ENCODE measurements around the gene GOLGA1. TPM values are rescaled to one million over a fixed set of nuclear protein-coding genes. Genes with fewer than 3 reads are reported as not detected.

The GOLGA1 gene
- total and polyA plus RNA-seq, 3 donors from 2014 or later, result 36.1 to 54.2 (median 36.7) TPM

DNA sequence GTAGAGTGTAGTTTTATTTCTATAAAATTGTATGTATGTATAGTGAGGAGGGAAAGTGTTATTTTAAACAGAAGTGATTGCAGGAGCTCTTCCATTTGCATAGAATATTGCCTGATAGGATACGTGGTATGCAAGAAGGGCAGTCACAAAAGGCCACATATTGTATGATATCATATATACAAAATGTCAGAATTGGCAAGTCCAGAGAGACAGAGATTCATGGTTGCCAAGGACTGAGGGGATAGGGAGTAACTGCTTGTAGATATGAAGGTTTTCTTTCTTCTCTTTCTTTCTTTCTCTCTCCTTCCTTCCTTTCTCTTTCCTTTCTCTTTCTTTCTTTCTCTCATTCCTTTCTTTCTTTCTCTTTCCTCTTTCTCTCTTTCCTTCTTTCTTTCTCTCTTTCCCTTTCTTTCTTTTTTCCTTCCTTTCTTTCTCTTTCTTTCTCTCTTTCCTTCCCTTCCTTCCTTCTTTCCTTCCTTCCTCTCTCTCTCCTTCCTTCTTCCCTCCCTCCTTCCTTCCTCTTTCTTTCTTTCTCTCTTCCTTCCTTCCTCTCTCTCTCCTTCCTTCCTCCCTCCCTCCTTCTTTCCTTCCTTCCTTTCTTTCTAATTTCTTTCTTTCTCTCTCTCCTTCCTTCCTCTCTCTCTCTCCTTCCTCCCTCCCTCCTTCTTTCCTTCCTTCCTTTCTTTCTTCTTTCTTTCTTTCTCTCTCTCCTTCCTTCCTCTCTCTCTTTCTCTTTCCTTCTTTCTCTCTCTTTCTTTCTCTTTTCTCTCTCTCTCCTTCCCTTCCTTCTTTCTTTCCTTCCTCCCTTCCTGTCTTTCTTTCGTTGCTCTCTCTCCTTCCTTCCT, 112.2 kb downstream of the GOLGA1 start:
- WGBS, 2 donors, result 49 to 63% methylated on average over 2 of the region's 2 CpGs
- H3K27me3 ChIP-seq, result no peaks in the 10 kb centered on the region
- no peak overlapping the region for H3K4me3 ChIP-seq
- no peak overlapping the region for H3K27ac ChIP-seq
- H3K4me1 ChIP-seq, result peaks cover 17% of the 10 kb centered on the region
- intact Hi-C loops (cut with DNase I; ENCODE audit: low total_unique reads), result no loop called here
- DNase-seq, result no peak
- no peaks in the 10 kb centered on the region for H3K36me3 ChIP-seq (ENCODE audit: low read depth, missing control alignments)
- no peaks in the 10 kb centered on the region for H3K9me3 ChIP-seq
- TF ChIP-seq, protein P1, sequence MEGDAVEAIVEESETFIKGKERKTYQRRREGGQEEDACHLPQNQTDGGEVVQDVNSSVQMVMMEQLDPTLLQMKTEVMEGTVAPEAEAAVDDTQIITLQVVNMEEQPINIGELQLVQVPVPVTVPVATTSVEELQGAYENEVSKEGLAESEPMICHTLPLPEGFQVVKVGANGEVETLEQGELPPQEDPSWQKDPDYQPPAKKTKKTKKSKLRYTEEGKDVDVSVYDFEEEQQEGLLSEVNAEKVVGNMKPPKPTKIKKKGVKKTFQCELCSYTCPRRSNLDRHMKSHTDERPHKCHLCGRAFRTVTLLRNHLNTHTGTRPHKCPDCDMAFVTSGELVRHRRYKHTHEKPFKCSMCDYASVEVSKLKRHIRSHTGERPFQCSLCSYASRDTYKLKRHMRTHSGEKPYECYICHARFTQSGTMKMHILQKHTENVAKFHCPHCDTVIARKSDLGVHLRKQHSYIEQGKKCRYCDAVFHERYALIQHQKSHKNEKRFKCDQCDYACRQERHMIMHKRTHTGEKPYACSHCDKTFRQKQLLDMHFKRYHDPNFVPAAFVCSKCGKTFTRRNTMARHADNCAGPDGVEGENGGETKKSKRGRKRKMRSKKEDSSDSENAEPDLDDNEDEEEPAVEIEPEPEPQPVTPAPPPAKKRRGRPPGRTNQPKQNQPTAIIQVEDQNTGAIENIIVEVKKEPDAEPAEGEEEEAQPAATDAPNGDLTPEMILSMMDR (IDR thresholded peaks at IDR 0.05), result no peak
- no peak for TF ChIP-seq POLR2A (IDR thresholded peaks at IDR 0.05)

Small RNAs within 50 kb of the gene (small RNA-seq; reads per million reads assigned to genes)
- gene RNU4-82P, result 0 reads per million in 2 donors

Other genes starting within 250 kb of the GOLGA1 start
- 100 to 1,000 TPM in 1 of 2 donors, 10 to 100 TPM in 1; 92.1 to 100 TPM for gene NR6A1, start 169.8 kb downstream of the GOLGA1 start, total RNA-seq
- gene NR6A1, start 169.8 kb downstream of the GOLGA1 start, polyA plus RNA-seq (ENCODE audit: insufficient read depth, low read depth, low replicate concordance), result 54.6 TPM
- 1 to 10 TPM; 2.6 to 5.2 TPM for gene OLFML2A, start 163.9 kb downstream of the GOLGA1 start, total RNA-seq
- gene OLFML2A, start 163.9 kb downstream of the GOLGA1 start, polyA plus RNA-seq (ENCODE audit: insufficient read depth, low read depth, low replicate concordance), result 4.0 TPM
- gene WDR38, start 87.6 kb downstream of the GOLGA1 start, total RNA-seq, result 1 to 10 TPM; 3.2 to 7.6 TPM
- gene WDR38, start 87.6 kb downstream of the GOLGA1 start, polyA plus RNA-seq (ENCODE audit: insufficient read depth, low read depth, low replicate concordance), result 11.8 TPM
- gene RPL35, start 79.1 kb downstream of the GOLGA1 start, total RNA-seq, result 1,000 to 10,000 TPM in 1 of 2 donors, 100 to 1,000 TPM in 1; 902 to 1,286 TPM
- gene RPL35, start 79.1 kb downstream of the GOLGA1 start, polyA plus RNA-seq (ENCODE audit: insufficient read depth, low read depth, low replicate concordance), result 1,119 TPM
- 10 to 100 TPM; 64.7 to 75.4 TPM for gene ARPC5L, start 79.0 kb downstream of the GOLGA1 start, total RNA-seq
- 111 TPM for gene ARPC5L, start 79.0 kb downstream of the GOLGA1 start, polyA plus RNA-seq (ENCODE audit: insufficient read depth, low read depth, low replicate concordance)
- 10 to 100 TPM; 12.8 to 14.5 TPM for gene SCAI, start 202.4 kb upstream of the GOLGA1 start, total RNA-seq
- 4.7 TPM for gene SCAI, start 202.4 kb upstream of the GOLGA1 start, polyA plus RNA-seq (ENCODE audit: insufficient read depth, low read depth, low replicate concordance)
- gene PPP6C, start 248.7 kb upstream of the GOLGA1 start, total RNA-seq, result 10 to 100 TPM; 38.9 to 40.5 TPM
- 57.5 TPM for gene PPP6C, start 248.7 kb upstream of the GOLGA1 start, polyA plus RNA-seq (ENCODE audit: insufficient read depth, low read depth, low replicate concordance)